ENCODE results near the gene PDCD2.

PDCD2 gene

GRCh38 chr6:170564936-170565530, 19.4 kb downstream of the PDCD2 start:
- TF ChIP-seq POLR2A (IDR thresholded peaks at IDR 0.05; ENCODE audit: low read length) (no peak), GATA1 (IDR thresholded peaks at IDR 0.05; ENCODE audit: low read depth, low read length) (no peak)
- DNase-seq, result no peak

GRCh38 chr6:170561555-170561954, 22.9 kb downstream of the PDCD2 start:
- no peak for TF ChIP-seq GATA1 (IDR thresholded peaks at IDR 0.05; ENCODE audit: low read depth, low read length)
- no peak for TF ChIP-seq POLR2A (IDR thresholded peaks at IDR 0.05; ENCODE audit: low read length)
- no peak for DNase-seq

- DNase-seq, result peak; percentile 16 to 48
- TF ChIP-seq POLR2A (IDR thresholded peaks at IDR 0.05; ENCODE audit: low read length), result no peak
- no peak for TF ChIP-seq GATA1 (IDR thresholded peaks at IDR 0.05; ENCODE audit: low read depth, low read length)
These were observed 29.1 kb downstream of the PDCD2 start for GRCh38 chr6:170555305-170555704.

- TF ChIP-seq POLR2A (IDR thresholded peaks at IDR 0.05; ENCODE audit: low read length) (no peak), GATA1 (IDR thresholded peaks at IDR 0.05; ENCODE audit: low read depth, low read length) (no peak)
- no peak for DNase-seq
These were observed 29.7 kb downstream of the PDCD2 start for GRCh38 chr6:170554796-170555137.

- TF ChIP-seq POLR2A (IDR thresholded peaks at IDR 0.05; ENCODE audit: low read length), result peak; percentile 84
- TF ChIP-seq GATA1 (IDR thresholded peaks at IDR 0.05; ENCODE audit: low read depth, low read length), result no peak
- peak; percentile 98 to 99 for DNase-seq
These were observed 30.2 kb downstream of the PDCD2 start, which contains the start of gene TBP for GRCh38 chr6:170554013-170554795. TBP (plus strand) TSS chr6:170554369; CDS start chr6:170557030, 2,661 bp downstream.

GRCh38 chr6:170553534-170554012, 30.9 kb downstream of the PDCD2 start:
- TF ChIP-seq POLR2A (IDR thresholded peaks at IDR 0.05; ENCODE audit: low read length), result no peak
- TF ChIP-seq GATA1 (IDR thresholded peaks at IDR 0.05; ENCODE audit: low read depth, low read length), result no peak
- DNase-seq, result no peak

GRCh38 chr6:170552765-170553533, 31.5 kb downstream of the PDCD2 start, which contains the start of gene PSMB1:
PSMB1 (minus strand) TSS chr6:170553307; CDS start chr6:170553242, 65 bp downstream.
- DNase-seq, result peak; percentile 94
- peak; percentile 96 for TF ChIP-seq POLR2A (IDR thresholded peaks at IDR 0.05; ENCODE audit: low read length)
- no peak for TF ChIP-seq GATA1 (IDR thresholded peaks at IDR 0.05; ENCODE audit: low read depth, low read length)

- DNase-seq, result no peak
- no peak for TF ChIP-seq GATA1 (IDR thresholded peaks at IDR 0.05; ENCODE audit: low read depth, low read length)
These were observed 39.0 kb downstream of the PDCD2 start for GRCh38 chr6:170545405-170545804.

GRCh38 chr6:170542031-170542719, 42.3 kb downstream of the PDCD2 start:
- DNase-seq, result no peak
- TF ChIP-seq POLR2A (IDR thresholded peaks at IDR 0.05; ENCODE audit: low read length), result no peak
- no peak for TF ChIP-seq GATA1 (IDR thresholded peaks at IDR 0.05; ENCODE audit: low read depth, low read length)

- DNase-seq, result no peak
- TF ChIP-seq GATA1 (IDR thresholded peaks at IDR 0.05; ENCODE audit: low read depth, low read length) (no peak), POLR2A (IDR thresholded peaks at IDR 0.05; ENCODE audit: low read length) (no peak)
These were observed 47.1 kb downstream of the PDCD2 start for GRCh38 chr6:170537329-170537728.

- no peak for DNase-seq
- TF ChIP-seq GATA1 (IDR thresholded peaks at IDR 0.05; ENCODE audit: low read depth, low read length), result no peak
These were observed 47.8 kb downstream of the PDCD2 start for GRCh38 chr6:170536671-170537070.

GRCh38 chr6:170535004-170535403, 49.4 kb downstream of the PDCD2 start:
- no peak for TF ChIP-seq GATA1 (IDR thresholded peaks at IDR 0.05; ENCODE audit: low read depth, low read length)
- TF ChIP-seq POLR2A (IDR thresholded peaks at IDR 0.05; ENCODE audit: low read length), result no peak
- no peak for DNase-seq

GRCh38 chr6:170533792-170534191, 50.6 kb downstream of the PDCD2 start:
- TF ChIP-seq POLR2A (IDR thresholded peaks at IDR 0.05; ENCODE audit: low read length), result no peak
- TF ChIP-seq GATA1 (IDR thresholded peaks at IDR 0.05; ENCODE audit: low read depth, low read length), result no peak
- DNase-seq, result no peak
